HG02870 (cell line): Measurements from ENCODE around the gene TUBB6.

ENCODE experiments used
- ATAC-seq: cut with Tn5 transposase; IDR thresholded peaks from one replicate; pipeline ENCODE4 v1.9.1; 2021; ENCODE audit warnings: mild to moderate bottlenecking, moderate library complexity; ENCODE audit not compliant: unreplicated experiment

TUBB6 gene

DNA sequence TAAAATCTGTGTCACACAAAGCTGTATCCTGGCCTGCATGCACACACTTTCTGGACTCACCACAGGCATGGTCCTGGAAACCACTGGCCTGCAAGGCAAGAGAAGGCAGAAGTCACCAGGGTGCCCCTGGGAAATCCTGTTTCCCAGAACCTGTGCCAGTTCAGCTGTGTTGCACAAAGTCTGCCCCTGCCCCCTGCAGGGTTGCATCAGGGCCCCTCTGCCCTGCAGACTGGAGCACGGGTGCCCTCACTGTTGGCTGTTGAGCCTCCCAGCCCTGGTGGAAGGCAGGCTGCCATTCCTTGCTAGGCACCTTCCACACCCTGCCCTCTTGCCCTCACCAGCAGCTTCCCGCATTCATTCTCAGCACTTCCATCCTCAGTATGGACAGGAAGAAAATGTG, 18.0 kb upstream of the TUBB6 start:
- ATAC-seq, result no peak

DNA sequence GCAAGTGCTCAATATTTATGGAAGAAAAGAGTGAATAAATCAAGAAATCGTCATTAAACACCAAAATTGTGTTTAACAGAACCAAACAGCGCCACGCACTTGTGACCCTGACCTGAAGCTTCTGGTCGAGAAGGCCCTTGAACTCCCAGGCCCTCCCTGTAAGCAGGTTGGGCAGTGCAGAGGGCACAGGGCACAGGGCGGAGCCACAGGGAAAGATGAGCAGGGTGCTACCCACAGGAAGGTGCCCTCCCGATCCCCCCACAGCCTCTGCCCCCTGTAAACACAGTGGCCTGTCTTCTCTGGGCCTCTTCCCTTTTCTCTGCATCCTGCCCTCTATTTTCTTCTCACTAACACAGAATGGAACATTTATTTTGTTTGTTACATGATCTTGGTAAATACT, 16.9 kb upstream of the TUBB6 start:
- ATAC-seq, result no peak

DNA sequence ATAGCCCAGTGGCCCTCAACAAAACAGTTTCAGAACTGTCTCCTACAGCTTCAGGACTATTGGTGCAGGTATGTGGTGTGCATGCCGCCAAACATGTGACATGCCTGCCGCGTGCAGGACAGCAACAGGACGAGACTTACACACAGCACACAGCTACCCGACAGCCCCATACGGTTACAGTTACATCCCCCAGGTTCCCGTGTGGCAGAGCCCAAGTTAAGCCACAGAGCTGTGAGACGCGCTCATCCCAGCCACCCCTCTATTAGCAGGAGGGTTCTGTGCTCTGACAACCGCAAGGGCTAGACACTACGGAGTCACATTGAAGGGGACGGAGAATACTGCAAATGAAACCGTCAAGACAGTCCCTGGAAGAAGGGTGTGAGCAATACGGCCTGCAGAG, 16.4 kb upstream of the TUBB6 start:
- no peak for ATAC-seq

DNA sequence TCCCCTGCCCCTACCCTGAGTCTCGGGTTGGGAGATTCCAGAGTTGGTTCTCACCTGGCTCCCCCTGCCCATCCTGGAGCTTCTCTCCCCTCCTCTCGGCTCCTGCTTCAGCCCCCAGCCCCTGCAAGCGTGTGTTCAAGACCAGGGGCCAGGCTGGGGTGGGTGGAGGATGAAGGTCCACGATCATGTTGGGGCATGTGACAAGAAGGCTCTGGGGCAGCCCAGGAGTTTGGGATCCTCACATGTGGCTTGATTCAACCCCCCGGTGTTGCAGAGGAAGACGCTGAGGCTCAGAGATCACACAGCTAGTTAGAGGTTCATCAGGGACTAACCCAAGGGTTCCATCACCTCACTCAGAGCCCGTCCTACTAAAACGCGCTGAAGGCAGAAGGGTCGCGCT, 14.2 kb upstream of the TUBB6 start:
- ATAC-seq, result no peak

DNA sequence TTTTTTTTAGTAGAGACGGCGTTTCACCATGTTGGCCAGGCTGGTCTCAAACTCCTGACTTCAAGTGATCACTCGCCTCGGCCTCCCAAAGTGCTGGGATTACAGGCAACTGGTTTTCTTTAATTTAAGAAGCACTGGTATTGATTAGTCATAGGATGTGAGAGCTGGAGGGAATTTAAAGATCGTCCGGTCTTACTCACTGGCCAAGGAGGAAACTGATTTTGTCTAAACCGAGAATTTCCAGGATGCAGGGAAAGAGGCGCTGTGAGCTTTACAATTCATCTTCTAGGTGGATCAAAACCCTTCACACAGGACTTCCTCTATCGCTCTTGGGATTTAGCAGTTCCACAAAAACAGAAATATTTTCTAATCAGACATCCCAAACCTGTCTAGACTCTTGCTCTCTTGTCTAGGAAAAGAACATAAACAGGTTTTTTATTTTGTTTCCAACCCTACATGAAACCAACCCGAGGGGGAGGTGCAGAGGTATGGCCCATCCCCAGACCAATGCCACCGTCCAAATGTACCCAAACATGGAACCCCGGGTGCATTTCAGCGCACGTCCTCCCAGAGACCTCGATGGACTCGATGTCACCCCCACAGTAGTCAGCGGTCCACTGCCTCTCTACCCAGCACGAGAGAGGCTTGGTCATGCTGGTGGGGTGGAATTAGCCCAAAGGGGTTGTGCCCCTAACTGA, 12.5 kb upstream of the TUBB6 start:
- ATAC-seq, result no peak

DNA sequence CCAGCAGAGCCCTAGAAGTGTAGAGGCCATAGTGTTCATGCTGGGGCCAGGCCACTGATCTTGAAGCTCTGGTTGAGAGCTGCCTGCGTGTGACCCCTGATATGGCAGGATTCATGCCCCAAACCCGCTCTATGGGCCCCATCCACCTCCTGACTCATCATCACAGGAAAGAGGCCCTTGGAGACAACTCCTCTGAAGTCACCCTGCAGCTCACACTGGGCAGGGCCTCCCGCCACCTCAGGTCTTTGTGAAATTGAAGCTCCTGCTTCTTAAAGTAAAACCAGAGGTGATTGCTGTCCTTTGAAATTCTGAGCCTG, 12.0 kb upstream of the TUBB6 start:
- no peak for ATAC-seq

DNA sequence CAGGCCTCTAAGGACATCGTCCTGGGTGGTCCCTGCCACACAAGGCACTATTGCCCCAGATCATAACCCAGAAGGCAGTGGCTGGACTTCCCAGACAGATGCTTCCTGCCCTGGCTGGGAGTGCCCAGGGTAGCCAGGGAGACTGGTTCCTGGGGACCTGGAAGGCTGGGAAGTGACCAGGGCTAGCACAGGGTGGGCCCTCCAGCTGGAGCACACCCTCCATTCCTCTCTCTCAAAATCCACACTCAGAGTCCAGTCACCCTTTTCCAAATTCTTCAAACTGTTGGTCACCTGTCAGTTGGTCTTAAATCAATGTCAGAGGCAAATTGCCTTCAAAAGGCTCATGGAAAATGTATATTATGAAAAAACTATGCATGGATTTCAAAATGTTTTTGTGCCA, 11.6 kb upstream of the TUBB6 start:
- no peak for ATAC-seq

DNA sequence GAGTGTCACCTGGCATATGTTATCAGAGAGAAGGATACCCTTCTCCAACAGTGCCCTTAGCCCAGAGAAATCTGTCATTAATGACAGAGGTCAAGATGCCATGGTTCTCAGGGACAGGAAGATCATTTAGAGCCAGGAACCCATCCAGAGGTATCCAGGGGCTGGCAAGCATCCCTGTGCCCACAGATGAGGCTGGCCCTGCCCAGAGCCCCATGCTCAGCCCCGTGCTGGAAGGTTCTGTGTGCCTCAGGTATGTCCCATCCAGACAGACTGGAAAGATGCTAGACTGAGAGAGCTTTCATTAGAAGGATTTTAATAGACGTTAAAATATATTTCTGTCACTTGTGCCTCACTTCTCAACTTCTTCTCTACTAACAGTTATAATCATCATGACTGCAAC, 8.2 kb upstream of the TUBB6 start:
- no peak for ATAC-seq

DNA sequence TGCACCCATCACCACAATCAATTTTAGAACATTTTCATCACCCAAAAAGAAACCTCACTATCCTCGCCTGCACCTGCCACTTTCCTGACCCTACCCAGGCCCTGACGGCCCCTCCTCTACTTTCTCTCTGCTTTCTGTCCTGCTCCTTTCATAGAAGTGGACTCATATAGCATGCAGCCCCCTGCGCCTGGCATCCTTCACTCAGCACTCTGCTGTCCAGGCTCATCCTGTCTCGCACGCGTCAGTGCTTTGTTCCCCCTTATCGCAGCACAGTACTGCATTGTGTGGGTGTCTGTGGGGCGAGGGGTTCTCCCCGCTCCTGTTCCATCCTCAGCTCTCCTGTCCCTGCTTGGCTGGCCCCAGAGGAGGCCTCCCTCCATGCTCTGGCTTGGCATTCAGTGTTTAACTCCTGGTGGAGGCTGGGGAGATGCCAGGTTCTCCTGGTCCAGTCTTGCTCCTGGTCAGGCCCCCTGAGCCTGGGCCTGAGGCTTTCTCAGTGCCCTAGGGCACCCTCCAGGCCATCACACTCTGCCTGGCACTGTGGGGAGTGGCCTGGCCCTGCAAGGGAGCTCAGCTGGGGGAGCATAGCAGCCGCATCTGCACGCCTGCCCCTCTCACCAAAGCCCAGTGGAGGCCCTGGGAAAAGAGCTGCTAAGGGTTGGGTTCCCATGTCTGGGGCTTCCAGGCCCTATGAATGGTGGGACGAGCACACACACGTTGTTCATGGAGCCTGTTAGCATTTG, 6.6 kb upstream of the TUBB6 start:
- ATAC-seq, result no peak

DNA sequence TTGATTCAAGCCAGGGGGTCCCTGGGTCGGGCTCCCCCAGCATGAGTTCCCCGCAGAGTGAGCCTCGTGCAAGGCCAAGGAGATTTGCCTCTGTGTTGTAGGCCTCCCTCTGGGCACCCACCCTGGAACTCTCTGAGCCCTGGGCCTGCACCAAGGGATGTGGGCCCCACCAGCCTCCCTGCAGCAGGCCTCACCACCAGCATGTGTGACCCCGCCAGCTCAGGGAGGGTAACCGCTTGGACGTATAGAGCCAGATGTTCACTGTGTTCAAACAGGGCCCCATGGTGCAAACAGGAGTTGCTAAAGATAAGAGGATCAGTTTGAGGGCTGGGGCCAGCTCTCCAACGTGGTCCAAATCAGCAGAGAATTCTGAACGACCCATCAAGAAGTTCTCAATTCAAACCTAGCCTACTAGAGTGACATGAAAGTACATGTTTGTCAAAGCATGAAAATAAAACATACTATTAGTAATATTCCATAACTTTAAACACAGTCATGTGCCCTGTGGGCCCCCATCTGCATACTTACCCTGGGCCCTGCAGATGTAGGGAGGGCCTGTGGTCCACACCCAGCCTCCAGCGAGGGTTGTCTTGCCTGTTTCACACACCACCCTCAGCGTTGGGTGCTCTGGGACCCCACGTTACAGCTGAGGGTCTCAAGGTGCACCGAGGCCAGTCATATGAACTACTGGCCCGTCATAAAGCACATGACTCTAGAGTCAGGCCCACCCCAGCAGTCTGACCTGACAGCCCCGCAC, 5.5 kb upstream of the TUBB6 start:
- no peak for ATAC-seq

DNA sequence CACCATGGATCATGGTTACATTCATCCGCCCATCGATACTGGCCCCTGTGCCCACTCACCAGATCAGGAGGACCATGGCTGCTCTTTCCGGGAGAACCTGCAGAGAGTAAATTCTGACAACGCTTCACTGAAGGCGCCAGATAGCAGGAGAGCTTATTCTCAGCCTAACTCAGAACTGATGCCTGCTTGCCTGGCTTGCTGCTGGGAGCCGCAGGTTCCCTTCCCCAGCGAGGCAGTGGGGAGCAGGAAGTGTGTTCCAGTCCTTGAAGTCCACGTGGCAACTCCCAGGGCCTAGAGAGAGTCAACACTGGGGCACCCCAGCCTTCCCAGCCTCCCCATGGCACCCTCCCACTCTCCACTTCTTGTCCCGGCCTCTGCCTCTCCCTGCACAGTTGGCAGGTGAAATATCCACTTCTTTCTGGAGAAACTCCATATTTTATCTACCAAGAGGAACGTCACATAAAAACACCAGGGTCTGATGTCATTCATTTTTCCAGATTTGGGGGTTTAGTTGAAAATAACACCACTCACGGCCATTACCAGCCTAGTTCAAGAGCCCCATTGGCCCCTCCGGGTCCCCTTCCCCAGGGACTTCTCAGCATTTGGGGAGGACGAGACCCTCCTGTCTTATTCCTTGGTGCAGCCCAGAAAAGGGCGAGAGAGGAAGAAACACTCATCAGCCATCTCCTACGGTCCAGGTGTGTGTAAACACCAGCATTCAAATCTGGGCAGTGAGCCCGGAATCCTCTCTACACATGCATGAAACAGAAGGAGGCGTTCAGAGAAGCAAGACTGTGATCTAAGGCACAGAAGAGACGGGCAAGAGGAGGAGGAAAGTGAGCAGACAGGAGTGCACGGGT, 3.5 kb upstream of the TUBB6 start:
- ATAC-seq, result no peak

DNA sequence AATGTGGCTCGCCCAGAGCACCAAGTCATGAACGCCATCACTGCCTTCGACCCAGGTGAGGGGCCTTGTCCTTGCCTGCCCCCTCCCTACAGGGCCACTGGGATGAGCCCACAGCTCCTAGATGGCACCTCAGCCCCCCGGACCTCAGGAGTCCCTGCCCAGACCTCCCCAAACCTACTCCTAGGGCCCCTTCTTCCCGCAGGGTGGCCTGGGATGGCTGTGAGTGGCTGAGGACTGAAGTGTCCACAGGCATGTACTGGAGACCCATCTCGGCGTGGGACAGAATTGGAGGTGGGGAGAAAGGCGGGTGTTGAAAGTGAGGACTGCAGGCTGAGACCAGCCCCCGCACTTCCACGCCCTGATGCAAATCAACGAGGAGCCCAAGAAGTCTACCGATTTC, 2.8 kb upstream of the TUBB6 start:
- no peak for ATAC-seq

DNA sequence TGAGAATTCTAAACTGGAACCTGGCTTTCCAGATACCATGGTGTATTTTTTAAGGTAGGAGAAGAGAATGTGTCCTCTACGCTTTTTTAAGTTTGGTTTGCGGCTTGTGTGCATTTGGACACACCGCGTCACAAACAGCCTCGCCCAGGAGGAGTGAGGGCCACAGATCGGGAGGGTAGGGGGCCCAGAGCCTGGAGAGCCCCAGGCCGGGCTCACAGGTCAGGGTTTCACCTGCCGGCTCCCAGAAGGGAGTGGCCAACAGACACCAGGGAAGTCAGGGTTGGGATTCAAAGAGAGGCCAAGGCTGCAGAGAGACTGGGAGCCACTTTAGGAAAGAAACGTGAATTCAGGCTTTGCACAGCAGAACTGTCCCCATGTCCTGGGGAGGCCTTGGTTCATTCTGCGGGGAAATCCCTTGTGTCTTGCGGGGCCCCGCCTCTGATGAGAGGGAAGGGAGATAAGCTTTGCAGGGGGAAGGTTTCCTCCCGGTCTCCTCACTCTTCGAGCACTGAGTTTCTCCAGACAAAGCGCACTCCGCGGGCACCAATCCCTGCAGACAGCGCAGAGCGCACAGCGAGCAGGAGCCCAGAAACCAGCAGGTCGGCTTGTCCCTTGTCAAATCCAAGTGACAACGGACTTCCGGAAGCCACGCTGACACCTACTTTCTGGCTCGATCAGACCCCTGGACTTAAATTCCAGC, 2.0 kb upstream of the TUBB6 start:
- no peak for ATAC-seq

DNA sequence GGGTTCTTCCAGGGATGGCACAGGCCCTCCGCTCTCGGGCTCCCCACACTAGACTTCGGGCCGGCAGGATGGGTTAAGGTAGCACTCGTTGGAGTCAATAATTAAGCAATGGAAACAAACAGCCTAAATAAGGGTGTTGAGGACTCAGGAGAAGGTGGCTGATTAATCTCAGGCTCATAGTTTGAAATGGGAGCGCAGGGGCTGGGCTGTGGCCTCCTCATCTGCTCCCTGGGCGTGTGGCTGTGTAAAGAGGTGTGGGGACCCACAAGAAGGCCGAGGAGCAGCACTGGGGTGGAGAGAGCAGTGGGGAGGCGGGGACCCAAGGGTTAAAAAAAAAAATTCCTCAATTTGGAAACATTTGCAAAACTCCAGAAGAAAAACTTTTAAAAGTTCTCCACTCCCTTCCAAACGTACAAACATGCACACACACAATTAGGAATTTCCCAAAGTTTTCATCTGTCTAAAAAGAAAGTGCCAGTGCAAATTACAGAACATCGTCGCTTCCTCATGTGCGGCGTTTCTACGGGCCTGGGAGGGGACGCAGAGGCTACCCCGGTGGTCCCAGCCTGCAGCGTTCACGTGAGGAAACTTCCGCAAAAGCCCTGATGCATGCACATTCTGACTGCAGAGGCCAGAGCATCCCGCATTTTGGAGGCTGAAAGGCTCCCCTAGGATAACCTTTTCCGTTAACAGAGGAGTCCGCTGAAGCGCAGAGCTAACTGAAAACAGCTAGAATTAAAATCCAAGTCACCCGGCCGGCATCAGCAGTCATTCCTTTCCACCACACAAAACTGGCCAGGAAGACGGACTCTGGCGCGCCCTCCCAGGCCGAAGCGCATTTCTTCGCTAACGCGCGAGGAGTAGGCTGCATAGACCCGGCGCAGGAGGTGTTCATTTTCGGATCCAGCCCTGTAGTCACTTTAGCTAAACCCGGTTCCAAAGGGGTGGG, 1.0 kb upstream of the TUBB6 start:
- no peak for ATAC-seq

DNA sequence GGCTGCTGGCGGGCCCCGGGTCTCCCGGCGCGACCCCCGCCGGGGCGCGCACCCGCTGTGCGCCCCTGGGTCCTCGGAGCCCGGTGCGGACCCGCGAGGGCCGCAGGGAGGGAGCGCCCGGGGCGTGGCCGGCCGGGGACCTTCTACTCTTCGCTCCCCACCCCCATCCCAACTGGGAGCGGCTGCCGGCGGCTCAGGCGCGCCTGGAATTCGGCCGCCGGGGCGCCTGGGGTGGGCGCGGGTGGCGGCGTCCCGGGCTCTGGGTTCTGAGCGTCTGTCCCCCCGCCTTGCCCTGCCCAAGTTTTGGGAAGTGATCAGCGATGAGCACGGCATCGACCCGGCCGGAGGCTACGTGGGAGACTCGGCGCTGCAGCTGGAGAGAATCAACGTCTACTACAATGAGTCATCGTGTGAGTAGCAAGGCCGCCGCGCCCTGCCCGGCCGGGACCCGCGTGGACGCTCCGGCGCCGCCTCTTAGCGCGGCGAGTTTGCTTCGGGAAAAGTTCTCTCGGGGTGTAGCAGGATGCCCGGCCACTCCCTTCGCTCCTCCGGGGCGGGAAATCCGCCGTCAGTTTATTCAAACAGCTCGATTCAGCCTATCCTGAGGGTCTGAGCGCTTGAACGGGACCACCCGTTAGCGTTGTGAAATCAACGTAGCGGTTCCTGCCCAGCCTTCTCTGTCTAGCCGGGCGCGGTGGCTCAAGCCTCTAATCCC, 502 bp downstream of the TUBB6 start:
- ATAC-seq, result peak; percentile 44

DNA sequence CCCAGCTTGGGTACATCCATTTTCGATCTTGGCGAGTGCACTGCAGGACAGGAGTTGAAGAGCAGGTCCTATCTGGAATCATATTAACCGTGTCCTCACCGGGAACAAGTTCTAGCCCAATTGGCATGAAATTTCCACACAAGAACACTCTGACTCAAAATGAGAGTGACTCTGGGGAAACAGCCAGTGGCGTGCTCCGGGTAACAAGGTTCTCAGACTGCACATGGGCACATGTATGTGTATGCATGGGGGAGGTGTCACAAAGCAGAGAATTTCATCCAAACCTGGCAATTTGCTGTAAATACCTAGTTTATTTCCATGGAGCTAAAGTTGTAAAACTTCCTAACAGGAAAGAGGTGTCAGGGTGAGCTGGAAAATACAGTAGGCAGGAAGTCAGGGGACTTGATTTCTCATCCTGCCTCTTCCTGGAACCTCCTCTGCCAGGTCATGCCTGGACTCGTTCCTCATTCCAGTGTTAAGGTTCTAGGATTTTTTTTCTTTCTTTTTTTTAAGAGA, 1.7 kb downstream of the TUBB6 start:
- ATAC-seq, result no peak

DNA sequence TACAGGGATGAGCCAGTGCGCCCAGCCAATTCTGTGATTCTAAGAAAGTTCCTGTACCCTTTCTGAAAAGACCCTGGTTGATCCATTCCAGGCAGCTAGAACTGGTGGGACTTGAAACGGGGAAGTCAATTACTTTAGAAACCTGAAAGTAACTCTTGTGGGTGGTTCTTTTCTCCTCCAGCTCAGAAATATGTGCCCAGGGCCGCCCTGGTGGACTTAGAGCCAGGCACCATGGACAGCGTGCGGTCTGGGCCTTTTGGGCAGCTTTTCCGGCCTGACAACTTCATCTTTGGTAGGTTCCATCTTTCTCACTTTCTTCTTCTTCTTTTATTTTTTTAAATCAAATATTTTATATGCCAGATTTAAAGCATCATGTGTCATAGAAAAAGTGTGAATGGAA, 2.7 kb downstream of the TUBB6 start:
- no peak for ATAC-seq

DNA sequence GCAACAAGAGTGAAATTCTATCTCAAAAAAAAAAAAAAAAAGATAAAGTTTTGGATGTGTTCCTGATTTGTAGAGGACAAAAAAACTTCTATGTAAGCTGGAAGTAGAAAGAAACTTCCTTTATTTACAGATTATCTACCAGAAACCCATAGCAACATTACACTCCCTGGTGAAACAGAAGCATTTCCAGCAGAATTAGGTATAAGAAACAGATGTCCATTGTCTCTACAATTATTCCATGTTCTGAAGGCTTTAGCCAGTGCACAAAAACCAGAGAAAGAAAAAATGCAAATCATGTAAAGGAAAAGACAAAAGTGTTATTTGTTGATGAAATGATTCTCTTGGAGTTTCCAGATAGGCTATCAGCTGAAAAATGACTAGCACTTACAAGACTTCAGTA, 4.9 kb downstream of the TUBB6 start:
- ATAC-seq, result no peak
